Measurements from ENCODE around the gene TSSK3.
A peak's percentile ranks its signal among the peaks of the same experiment; 100 is the strongest.

Gene TSSK3, protein sequence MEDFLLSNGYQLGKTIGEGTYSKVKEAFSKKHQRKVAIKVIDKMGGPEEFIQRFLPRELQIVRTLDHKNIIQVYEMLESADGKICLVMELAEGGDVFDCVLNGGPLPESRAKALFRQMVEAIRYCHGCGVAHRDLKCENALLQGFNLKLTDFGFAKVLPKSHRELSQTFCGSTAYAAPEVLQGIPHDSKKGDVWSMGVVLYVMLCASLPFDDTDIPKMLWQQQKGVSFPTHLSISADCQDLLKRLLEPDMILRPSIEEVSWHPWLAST

DNA sequence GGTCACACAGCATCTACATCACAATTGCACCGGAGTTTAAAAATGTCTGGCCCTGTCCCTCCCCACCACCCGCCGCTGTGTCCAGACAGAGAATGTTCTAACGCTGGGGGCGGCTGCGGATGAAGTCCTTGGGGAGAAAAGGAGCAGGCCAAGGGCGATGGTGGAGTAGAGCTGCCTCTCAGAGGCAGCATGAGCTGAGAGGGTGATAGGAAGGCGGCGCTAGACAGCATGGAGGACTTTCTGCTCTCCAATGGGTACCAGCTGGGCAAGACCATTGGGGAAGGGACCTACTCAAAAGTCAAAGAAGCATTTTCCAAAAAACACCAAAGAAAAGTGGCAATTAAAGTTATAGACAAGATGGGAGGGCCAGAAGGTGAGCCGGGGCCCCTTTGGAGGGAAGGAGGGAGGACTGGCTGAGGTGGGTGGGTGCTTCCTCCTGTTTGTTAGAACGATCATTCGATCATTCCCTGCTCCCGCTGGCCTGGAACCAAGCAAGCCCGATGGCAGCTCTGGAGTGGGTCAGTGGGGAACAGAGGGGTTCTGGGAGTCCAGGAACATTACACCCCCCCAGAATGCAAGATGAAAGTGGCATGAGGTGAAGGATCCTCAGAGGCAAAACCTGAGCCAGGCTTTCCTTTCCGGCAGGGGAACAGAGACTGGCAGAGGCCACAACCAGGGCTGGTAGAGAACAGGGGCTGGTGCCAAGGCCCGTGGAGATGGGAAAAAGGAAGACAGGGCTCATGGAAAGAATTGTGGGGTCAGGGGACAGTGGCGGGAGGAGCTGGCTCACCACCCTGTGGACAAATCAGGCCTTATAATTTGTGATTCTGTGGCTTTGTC lies at the start of gene TSSK3, which contains the start of gene FAM229A:
TSSK3 (plus strand) TSS at position 66 of the 840 bp plus-strand sequence; CDS start at position 229, 163 bp downstream.
FAM229A (minus strand) TSS at position 12 of the 840 bp plus-strand sequence. CDS start 394 bp downstream, outside the sequence.
- no peaks in the 10 kb centered on the region for H3K27me3 ChIP-seq (ENCODE audit: control insufficient read depth in 1 of 2, insufficient read depth in 2 of 2, low read length in 2 of 2)
- no peak within 1 kb of the TSS for H3K27ac ChIP-seq (ENCODE audit: low read length)
- peak within 1 kb of the TSS in 1 of 2 donors; percentile 51 for H3K9ac ChIP-seq (ENCODE audit: low read length in 2 of 2)
- H3K4me1 ChIP-seq (ENCODE audit: control insufficient read depth, insufficient read depth, low read length), result peaks cover 17% of the 10 kb centered on the region
- H3K9me3 ChIP-seq (ENCODE audit: control insufficient read depth in 2 of 2, low read length in 2 of 2), result no peaks in the 10 kb centered on the region
- H3K36me3 ChIP-seq (ENCODE audit: control insufficient read depth in 2 of 2, insufficient read depth in 2 of 2, low read length in 2 of 2), result peaks cover 29 to 31% of the 10 kb centered on the region in 2 donors
- H3K4me3 ChIP-seq (ENCODE audit: low read length in 2 of 2), result peak within 1 kb of the TSS; percentile 35 to 70

DNA sequence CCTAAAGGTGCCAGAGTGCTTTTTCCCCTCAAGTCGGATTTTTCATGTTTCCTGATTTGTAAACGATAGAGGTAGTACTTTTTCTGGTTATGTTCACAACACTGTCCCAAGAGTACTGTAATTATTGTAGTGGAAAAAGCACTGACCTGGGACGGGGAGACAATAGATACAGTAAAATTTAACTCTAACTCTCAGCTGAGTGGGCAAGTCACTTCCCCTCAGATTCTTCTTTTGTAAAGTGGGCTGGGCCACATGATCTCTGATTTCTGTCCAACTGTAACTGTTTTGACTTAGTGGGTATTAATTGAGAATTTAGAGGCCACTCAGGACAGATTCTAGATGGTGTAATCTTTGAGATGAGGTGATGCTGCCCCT lies 45.4 kb upstream of the TSSK3 start:
- no peaks in the 10 kb centered on the region for H3K4me1 ChIP-seq (ENCODE audit: control insufficient read depth, insufficient read depth, low read length)
- no peak overlapping the region for H3K27ac ChIP-seq (ENCODE audit: low read length)
- peaks cover 5 to 11% of the 10 kb centered on the region in 2 donors for H3K36me3 ChIP-seq (ENCODE audit: control insufficient read depth in 2 of 2, insufficient read depth in 2 of 2, low read length in 2 of 2)
- no peak overlapping the region for H3K9ac ChIP-seq (ENCODE audit: low read length in 2 of 2)
- H3K27me3 ChIP-seq (ENCODE audit: control insufficient read depth in 1 of 2, insufficient read depth in 2 of 2, low read length in 2 of 2), result no peaks in the 10 kb centered on the region
- H3K9me3 ChIP-seq (ENCODE audit: control insufficient read depth in 2 of 2, low read length in 2 of 2), result no peaks in the 10 kb centered on the region
- no peak overlapping the region for H3K4me3 ChIP-seq (ENCODE audit: low read length in 2 of 2)

DNA sequence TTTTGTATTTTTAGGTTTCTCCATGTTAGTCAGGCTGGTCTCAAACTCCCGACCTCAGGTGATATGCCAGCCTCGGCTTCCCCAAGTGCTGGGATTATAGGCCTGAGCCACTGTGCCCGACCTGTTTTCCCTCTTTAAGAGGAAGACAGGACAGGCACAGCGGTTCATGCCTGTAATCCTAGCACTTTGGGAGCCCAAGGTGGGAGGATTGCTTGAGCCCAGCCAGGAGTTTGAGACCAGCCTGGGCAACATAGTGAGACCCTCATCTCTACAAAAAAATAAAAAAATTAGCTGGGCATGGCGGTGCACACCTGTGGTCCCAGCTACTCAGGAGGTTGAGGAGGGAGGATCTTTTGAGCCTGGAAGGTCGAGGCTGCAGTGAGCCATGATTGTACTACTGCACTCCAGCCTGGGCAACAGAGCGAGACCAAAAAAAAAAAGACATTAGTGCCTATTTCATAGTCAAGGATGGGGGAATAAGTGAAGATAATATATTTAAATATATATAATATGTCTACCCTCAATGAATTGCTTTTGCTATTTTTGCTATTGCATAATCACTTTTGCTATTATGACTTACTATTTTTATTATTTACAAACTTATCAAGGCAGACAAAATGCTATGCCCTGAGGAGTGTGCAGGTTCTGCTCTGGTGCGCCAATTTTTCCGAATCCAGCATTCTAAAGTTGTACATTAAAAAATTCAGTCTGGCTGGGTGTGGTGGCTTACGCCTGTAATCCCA lies 44.0 kb upstream of the TSSK3 start:
- Histone ChIP-seq H3K4me1 (ENCODE audit: control insufficient read depth, insufficient read depth, low read length) (no peaks in the 10 kb centered on the region), H3K36me3 (ENCODE audit: control insufficient read depth in 2 of 2, insufficient read depth in 2 of 2, low read length in 2 of 2) (peaks cover 5 to 11% of the 10 kb centered on the region in 2 donors), H3K9ac (ENCODE audit: low read length in 2 of 2) (no peak overlapping the region), H3K4me3 (ENCODE audit: low read length in 2 of 2) (no peak overlapping the region), H3K27me3 (ENCODE audit: control insufficient read depth in 1 of 2, insufficient read depth in 2 of 2, low read length in 2 of 2) (no peaks in the 10 kb centered on the region), H3K27ac (ENCODE audit: low read length) (no peak overlapping the region), H3K9me3 (ENCODE audit: control insufficient read depth in 2 of 2, low read length in 2 of 2) (no peaks in the 10 kb centered on the region)

DNA sequence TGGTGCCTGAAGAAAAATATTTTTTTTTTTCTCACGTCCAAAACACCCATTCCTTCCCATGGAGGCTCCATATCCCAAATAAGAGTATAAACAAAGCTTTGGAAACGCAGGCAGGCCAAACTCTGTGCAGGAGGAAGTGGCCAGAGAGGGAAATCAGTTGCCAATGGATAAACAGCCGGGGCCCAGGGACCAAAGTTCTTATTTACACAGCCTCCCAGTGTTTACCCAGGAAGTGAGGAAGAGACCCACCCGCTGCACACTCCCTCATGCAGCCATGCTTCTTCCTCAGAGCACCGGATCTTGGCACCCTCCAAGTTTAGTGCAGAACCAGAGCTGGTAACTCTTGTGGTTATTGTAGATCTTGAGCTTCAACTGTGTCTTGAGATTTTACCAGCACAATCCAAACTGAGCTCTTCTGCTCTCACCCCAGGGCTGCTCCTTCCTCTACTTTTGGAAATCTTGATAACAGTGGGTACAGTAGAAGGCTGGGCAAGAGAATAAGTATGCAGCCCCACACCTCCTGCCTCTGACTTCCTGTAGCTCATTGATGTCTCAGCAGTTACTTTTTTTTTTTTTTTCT lies 40.5 kb upstream of the TSSK3 start:
- Histone ChIP-seq H3K4me3 (ENCODE audit: low read length in 2 of 2) (no peak overlapping the region), H3K36me3 (ENCODE audit: control insufficient read depth in 2 of 2, insufficient read depth in 2 of 2, low read length in 2 of 2) (peaks cover 6 to 12% of the 10 kb centered on the region in 2 donors), H3K27me3 (ENCODE audit: control insufficient read depth in 1 of 2, insufficient read depth in 2 of 2, low read length in 2 of 2) (no peaks in the 10 kb centered on the region), H3K9ac (ENCODE audit: low read length in 2 of 2) (no peak overlapping the region), H3K9me3 (ENCODE audit: control insufficient read depth in 2 of 2, low read length in 2 of 2) (no peaks in the 10 kb centered on the region), H3K27ac (ENCODE audit: low read length) (no peak overlapping the region), H3K4me1 (ENCODE audit: control insufficient read depth, insufficient read depth, low read length) (no peaks in the 10 kb centered on the region)

DNA sequence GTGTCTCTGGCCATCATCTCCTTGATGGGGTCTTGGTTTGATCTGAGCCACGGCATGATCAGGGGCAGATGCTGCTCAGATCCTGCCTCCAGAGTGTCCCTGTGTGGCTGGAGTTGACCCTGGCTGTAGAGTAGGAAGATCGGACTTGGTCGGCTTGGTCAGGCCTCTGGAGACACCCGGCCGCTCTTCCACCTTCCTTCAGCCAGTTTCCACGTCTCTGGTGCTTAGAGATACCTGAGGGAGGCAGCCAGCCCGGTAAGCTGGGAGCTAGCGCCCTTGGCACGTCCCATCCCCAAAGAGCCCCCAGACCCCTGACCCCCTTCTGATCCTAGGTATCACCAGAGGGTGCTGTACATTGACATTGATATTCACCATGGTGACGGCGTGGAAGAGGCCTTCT lies 35.1 kb upstream of the TSSK3 start:
- Histone ChIP-seq H3K4me3 (ENCODE audit: low read length in 2 of 2) (no peak overlapping the region), H3K4me1 (ENCODE audit: control insufficient read depth, insufficient read depth, low read length) (no peaks in the 10 kb centered on the region), H3K27ac (ENCODE audit: low read length) (no peak overlapping the region), H3K9me3 (ENCODE audit: control insufficient read depth in 2 of 2, low read length in 2 of 2) (no peaks in the 10 kb centered on the region), H3K27me3 (ENCODE audit: control insufficient read depth in 1 of 2, insufficient read depth in 2 of 2, low read length in 2 of 2) (no peaks in the 10 kb centered on the region), H3K9ac (ENCODE audit: low read length in 2 of 2) (no peak overlapping the region), H3K36me3 (ENCODE audit: control insufficient read depth in 2 of 2, insufficient read depth in 2 of 2, low read length in 2 of 2) (peaks cover 35 to 48% of the 10 kb centered on the region in 2 donors)

DNA sequence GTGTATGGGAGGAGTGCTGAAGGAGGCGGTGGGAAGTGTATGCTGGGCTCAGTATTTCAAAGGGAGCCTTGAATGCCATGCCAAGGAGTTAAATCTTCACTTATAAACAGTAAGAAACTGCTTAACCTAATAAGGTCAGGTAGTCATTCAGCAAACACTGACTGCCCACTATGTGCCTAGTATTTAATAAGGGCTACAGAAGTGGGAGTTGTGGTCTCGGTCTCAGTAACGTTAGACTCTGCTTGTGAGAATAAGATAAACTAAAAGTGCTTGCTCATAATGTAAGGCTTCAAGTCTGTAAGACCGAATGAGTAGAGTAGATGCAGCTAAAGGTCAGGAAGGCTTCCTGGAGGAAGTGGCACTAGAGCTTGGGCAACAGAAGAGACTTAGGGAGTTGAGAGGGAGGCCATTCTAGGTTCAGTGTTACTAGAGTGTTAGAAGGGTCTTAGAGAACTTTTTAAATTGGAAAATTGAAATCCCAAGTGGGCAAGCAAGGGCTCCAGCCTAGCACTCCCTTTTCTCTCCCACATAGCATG lies 32.3 kb upstream of the TSSK3 start:
- Histone ChIP-seq H3K36me3 (ENCODE audit: control insufficient read depth in 2 of 2, insufficient read depth in 2 of 2, low read length in 2 of 2) (peaks cover 33 to 56% of the 10 kb centered on the region in 2 donors), H3K27ac (ENCODE audit: low read length) (no peak overlapping the region), H3K27me3 (ENCODE audit: control insufficient read depth in 1 of 2, insufficient read depth in 2 of 2, low read length in 2 of 2) (no peaks in the 10 kb centered on the region), H3K9me3 (ENCODE audit: control insufficient read depth in 2 of 2, low read length in 2 of 2) (no peaks in the 10 kb centered on the region), H3K4me1 (ENCODE audit: control insufficient read depth, insufficient read depth, low read length) (peaks cover 5% of the 10 kb centered on the region), H3K9ac (ENCODE audit: low read length in 2 of 2) (no peak overlapping the region), H3K4me3 (ENCODE audit: low read length in 2 of 2) (no peak overlapping the region)

DNA sequence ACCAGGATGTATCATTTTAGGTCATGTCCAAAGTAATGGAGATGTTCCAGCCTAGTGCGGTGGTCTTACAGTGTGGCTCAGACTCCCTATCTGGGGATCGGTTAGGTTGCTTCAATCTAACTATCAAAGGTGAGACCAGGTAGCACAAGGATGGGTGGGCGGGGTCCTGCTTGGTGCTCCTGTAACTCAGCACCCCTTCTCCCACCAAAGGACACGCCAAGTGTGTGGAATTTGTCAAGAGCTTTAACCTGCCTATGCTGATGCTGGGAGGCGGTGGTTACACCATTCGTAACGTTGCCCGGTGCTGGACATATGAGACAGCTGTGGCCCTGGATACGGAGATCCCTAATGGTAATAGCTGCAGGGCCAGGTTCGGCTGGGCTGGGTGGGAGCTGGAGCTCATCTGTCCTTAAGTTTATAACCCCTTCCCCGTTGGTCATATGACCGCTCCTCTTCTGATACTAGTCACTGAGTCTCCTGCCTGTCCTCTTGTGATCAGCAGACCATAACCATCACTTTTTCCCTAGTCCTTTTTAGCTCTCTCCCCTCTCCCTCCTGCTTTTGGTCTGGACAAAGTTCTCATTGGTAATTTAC lies 31.7 kb upstream of the TSSK3 start:
- Histone ChIP-seq H3K27ac (ENCODE audit: low read length) (no peak overlapping the region), H3K9ac (ENCODE audit: low read length in 2 of 2) (no peak overlapping the region), H3K27me3 (ENCODE audit: control insufficient read depth in 1 of 2, insufficient read depth in 2 of 2, low read length in 2 of 2) (no peaks in the 10 kb centered on the region), H3K9me3 (ENCODE audit: control insufficient read depth in 2 of 2, low read length in 2 of 2) (no peaks in the 10 kb centered on the region), H3K4me3 (ENCODE audit: low read length in 2 of 2) (no peak overlapping the region), H3K4me1 (ENCODE audit: control insufficient read depth, insufficient read depth, low read length) (peaks cover 8% of the 10 kb centered on the region), H3K36me3 (ENCODE audit: control insufficient read depth in 2 of 2, insufficient read depth in 2 of 2, low read length in 2 of 2) (peaks cover 33 to 56% of the 10 kb centered on the region in 2 donors)

DNA sequence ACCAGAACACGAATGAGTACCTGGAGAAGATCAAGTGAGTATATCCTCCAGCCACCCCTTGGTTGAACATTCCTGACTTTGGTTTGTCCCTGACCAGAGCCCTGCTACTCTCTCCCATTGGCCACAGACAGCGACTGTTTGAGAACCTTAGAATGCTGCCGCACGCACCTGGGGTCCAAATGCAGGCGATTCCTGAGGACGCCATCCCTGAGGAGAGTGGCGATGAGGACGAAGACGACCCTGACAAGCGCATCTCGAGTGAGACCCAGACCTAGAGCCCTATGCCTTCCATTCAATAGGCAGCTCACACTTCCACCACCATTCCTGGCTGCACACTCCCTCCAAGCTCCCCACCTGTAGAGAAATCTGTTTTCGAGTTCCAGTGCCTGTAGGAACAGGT lies 30.8 kb upstream of the TSSK3 start:
- no peak overlapping the region for H3K9ac ChIP-seq (ENCODE audit: low read length in 2 of 2)
- H3K36me3 ChIP-seq (ENCODE audit: control insufficient read depth in 2 of 2, insufficient read depth in 2 of 2, low read length in 2 of 2), result peaks cover 33 to 56% of the 10 kb centered on the region in 2 donors
- H3K4me1 ChIP-seq (ENCODE audit: control insufficient read depth, insufficient read depth, low read length), result peaks cover 13% of the 10 kb centered on the region
- H3K27me3 ChIP-seq (ENCODE audit: control insufficient read depth in 1 of 2, insufficient read depth in 2 of 2, low read length in 2 of 2), result no peaks in the 10 kb centered on the region
- no peaks in the 10 kb centered on the region for H3K9me3 ChIP-seq (ENCODE audit: control insufficient read depth in 2 of 2, low read length in 2 of 2)
- H3K27ac ChIP-seq (ENCODE audit: low read length), result no peak overlapping the region
- H3K4me3 ChIP-seq (ENCODE audit: low read length in 2 of 2), result no peak overlapping the region

DNA sequence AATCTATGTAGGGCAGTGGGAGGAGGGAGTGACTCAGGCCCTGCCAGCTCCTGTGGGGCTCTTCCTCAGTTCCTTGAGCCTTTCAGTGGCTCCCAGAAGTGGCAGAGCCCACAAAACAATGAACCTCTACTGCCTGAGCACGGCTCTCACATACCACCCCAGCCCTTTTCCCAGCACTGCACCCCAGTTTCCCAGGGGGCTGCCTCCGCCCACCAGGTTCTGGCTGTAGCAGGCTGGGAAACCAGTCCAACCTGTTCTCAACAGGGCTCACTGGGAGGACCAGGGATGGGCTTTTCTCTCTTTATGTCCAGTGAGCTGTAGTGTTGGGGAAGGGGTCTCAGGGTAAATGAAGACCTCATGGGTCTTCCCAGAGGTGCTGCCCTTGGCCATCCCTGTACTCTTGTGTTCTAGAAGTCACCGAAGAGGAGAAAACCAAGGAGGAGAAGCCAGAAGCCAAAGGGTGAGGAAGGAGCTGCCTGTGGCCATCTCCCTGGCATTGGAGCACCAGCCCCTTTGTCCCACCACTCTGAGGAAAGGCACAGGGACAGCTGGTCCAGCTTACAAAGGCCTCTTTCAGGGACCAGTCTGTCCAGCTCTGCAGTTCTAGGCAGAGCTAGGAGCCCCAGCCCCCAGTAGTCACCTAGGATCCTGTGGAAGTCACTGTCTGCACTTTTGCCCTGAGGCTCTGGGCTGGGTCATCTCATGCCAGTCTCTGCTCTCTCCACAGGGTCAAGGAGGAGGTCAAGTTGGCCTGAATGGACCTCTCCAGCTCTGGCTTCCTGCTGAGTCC lies 29.9 kb upstream of the TSSK3 start:
- Histone ChIP-seq H3K27me3 (ENCODE audit: control insufficient read depth in 1 of 2, insufficient read depth in 2 of 2, low read length in 2 of 2) (no peaks in the 10 kb centered on the region), H3K9me3 (ENCODE audit: control insufficient read depth in 2 of 2, low read length in 2 of 2) (no peaks in the 10 kb centered on the region), H3K27ac (ENCODE audit: low read length) (no peak overlapping the region), H3K9ac (ENCODE audit: low read length in 2 of 2) (no peak overlapping the region), H3K36me3 (ENCODE audit: control insufficient read depth in 2 of 2, insufficient read depth in 2 of 2, low read length in 2 of 2) (peaks cover 25 to 50% of the 10 kb centered on the region in 2 donors), H3K4me1 (ENCODE audit: control insufficient read depth, insufficient read depth, low read length) (peaks cover 15% of the 10 kb centered on the region), H3K4me3 (ENCODE audit: low read length in 2 of 2) (no peak overlapping the region)

All from stomach smooth muscle (tissue), 2 donors.